NCI-H2171 treated with DMSO at 0.1 percent for 48 hours (cell line): ENCODE data around the gene RNU4-1.
"Not testable (repeated sequence)": the region's sequence is repeated elsewhere in the genome, so short reads cannot be mapped to it uniquely, and the experiment has no call there.

Experiments used
- DNase-seq: peaks from one replicate; lab custom pipeline; 2025; lab: John Stamatoyannopoulos, UW

The RNU4-1 gene

GRCh38 chr12:120292661-120293531 lies at the start of gene RNU4-1:
Gene RNU4-1 (minus strand): TSS chr12:120293237.
- peak; percentile 98 for DNase-seq

DNA sequence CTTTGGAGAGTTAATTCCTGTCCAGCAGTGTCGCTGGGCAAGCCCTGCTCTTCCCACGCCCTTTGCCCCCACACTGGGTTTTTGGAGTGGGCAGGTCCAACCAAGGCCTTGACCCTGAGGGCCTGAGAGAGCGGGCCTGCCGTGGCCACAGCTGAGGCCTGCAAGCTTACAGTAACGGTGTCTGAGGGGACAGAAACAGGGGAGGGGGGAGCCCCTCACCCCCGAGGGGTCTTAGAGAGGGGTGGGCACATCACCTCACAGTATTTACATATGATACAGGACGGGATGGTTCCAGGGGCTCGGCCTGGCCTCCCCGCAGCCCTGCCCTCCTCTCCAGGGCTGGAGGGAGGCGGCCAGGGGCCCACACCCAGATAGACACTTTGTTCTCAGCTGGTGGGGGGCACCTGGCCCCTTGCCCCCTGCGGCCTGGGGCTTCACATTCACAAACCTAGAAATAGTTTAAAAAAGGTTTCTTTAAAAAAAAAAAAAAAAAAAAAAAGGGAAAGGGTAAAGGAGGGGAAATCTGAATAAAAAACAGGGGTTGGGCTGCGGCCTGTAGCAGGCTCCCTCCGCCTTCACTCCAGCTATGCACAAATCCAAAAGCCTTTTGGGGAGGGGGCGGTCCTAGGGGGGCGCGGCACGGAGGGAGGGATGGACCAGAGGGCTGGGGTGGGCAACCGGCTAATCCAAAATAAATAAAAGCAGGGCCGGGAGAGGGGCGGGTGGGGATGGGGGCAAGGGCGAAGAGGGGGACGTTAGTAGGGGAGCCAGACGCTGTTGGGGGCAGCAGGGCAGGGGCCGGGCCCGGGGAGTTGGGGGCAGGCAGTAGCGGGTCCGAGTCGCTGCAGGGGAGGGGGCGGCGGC lies 49.4 kb upstream of the RNU4-1 start:
- no peak for DNase-seq

DNA sequence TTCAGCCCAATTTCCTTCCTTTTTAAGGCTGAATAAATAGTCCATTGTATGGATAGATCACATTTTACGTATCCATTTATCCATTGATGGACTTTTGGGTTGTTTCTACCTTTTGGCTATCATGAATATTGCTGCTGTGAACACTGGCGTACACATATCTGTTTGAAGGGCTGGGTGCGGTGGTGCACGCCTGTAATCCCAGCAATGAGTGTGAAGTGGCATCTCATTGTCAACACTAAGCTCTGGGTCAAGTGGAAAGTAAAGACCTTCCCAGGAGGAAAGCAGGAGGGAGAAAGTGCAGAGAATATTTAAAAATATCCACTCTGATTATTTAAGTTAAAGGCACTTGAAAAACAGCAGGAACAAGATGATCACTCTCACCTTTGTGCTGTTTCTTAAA lies 46.2 kb upstream of the RNU4-1 start:
- DNase-seq: no peak

- DNase-seq: no peak
These were observed 44.7 kb upstream of the RNU4-1 start for GRCh38 chr12:120337730-120338129.

- DNase-seq: not testable (repeated sequence)
These were observed 43.4 kb upstream of the RNU4-1 start for GRCh38 chr12:120336392-120336791.

- DNase-seq: peak; percentile 23
These were observed 42.4 kb upstream of the RNU4-1 start for GRCh38 chr12:120335447-120335846.

GRCh38 chr12:120332523-120332922 lies 39.5 kb upstream of the RNU4-1 start:
- no peak for DNase-seq

GRCh38 chr12:120332041-120332440 lies 39.0 kb upstream of the RNU4-1 start:
- no peak for DNase-seq

DNA sequence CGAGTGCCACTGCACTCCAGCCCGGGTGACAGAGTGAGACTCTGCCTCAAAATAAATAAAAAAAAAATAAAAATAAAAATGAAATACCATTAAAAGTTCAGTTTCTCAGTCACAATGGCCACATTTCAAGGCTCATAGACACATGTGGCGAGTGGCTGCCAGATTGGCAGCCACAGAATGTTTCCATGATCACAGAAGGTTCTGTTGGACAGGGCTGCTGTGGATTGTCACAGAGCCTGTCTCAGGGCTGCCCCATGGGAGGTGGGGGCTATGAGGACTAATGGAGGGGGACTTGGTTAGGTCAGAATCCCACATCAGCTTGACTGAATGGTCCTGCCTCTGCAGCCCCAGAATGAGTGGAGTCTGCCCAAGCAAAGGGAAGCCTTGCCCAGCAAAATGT lies 38.4 kb upstream of the RNU4-1 start:
- DNase-seq: no peak

DNA sequence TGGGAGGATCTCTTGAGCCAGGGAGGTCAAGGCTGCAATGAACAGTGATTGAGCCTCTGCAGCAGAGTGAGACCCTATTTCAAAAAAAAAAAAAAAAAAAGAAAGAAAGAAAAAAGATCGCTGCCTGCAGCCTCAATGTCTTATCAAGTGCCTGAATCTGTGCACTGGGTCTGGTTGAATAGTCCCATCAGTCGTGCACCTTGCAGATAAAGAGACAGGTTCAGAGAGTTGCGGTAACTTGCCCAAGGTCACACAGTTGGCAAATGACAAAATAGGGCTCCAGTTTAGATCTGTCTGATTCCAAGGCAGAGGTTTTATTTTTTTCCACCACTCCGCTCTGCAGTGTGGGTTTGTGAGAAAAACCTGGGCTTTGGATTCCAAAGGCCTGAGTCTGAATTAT lies 35.2 kb upstream of the RNU4-1 start:
- no peak for DNase-seq

- no peak for DNase-seq
These were observed 34.6 kb upstream of the RNU4-1 start, which contains the start of gene PLA2G1B for GRCh38 chr12:120327593-120327992. Gene PLA2G1B (minus strand): TSS chr12:120327779. CDS start chr12:120327753, 26 bp downstream.

GRCh38 chr12:120324841-120325417 lies 31.9 kb upstream of the RNU4-1 start:
- DNase-seq: no peak

- no peak for DNase-seq
These were observed 30.7 kb upstream of the RNU4-1 start for GRCh38 chr12:120323772-120324171.

GRCh38 chr12:120321382-120322202 lies 28.6 kb upstream of the RNU4-1 start:
- no peak for DNase-seq

GRCh38 chr12:120317224-120318105 lies 24.4 kb upstream of the RNU4-1 start:
- DNase-seq: peak; percentile 100

DNA sequence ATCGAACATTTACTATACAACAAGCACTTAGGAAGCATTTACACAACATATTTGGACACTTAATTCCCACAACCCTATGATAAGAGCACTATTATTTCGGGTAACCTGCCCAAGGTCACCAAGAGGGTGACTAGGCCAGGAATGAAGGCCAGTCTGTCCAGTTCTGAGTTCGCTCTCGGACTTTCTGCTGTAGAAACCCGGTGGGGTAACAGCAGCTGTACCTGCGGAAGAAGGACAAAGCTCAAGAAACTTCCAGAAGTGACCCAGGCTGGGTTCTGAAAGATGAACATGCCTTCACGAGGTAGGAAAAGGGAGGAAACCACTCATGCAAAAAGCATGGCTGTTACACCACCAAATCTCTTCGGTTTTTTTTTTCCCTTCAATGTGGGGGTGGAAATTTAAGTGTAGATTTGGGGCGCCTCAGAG lies 23.8 kb upstream of the RNU4-1 start:
- DNase-seq: no peak

- DNase-seq: no peak
These were observed 21.2 kb upstream of the RNU4-1 start for GRCh38 chr12:120314220-120314619.

DNA sequence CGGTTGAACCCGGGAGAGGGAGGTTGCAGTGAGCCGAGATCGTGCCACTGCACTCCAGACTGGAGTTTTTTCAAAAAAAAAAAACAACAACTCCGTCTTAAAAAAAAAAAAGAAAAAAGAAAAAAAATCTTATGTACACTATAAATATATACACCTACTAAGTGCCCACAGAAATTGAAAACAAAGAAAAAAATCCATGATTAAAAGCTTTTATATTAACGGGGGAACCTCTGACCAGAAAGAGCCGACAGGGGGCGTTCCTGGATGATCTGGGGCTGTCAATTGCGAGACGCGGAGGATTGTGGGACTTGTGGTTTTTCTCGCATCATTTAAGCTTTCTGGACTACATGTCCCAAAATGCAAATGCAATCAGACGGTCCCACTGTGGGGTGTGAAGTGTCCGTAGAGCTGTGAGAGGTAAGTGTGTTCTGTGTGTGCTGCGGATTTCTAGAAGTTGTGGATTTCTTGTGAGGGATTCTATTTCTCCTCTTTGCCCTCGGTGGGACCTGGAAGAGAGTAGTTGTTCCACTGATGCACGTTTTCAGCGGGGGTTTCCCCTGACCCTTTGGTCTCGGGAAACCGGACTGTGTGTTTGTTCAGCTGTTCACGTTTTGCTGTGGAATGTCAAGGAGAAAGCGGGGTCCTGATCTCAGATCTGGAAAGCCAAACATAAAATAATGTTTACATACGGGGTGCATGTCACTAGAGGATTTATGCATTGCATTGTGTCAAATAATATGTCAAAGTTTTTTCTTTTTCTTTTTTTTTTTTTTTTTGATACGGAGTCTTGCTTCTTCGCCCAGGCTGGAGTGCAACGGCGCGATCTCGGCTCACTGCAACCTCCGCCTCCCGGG lies 9.2 kb upstream of the RNU4-1 start, which contains the start of gene SIRT4:
Gene SIRT4 (plus strand): TSS at position 360 of the 854 bp plus-strand sequence. CDS start 1,241 bp downstream, outside the sequence.
- DNase-seq: peak; percentile 95

DNA sequence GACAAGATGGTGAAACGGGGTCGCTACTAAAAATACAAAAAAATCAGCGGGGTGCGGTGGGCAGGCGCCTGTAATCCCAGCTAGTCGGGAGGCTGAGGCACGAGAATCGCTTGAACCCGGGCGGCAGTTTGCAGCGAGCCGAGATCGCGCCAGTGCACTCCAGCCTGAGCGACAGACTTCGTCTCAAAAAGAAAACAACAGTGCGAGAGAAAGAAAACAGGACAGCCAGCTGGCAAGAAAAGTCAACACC lies 701 bp downstream of the RNU4-1 start:
- DNase-seq: no peak
